HL-60 (cell line): ENCODE measurements around the gene EYS.

Experiments used
- DNase-seq, 2 experiments: peaks; one replicate each; pipeline ENCODE4 v3.0.0-alpha.2; 2010 to 2020; ENCODE audit warnings: low read depth in 1 of 2, low spot score in 1 of 2
- H3K27ac ChIP-seq: fragments of 250-450 bp; sonication (Bioruptor Pico); replicated peaks from 2 replicates; pipeline ENCODE4 v1.5.1; 2020; ENCODE audit warnings: mild to moderate bottlenecking, moderate library complexity
- H3K27me3 ChIP-seq: fragments of 250-450 bp; sonication (Bioruptor Pico); 2 replicates; pipeline ENCODE4 v1.5.1; 2021; ENCODE audit warnings: mild to moderate bottlenecking, moderate library complexity; ENCODE audit not compliant: insufficient read depth, poor library complexity, severe bottlenecking
- H3K4me3 ChIP-seq: replicated peaks from 2 replicates; pipeline ENCODE4 v1.5.1; 2011; ENCODE audit warnings: mild to moderate bottlenecking, control low read depth, low read length; ENCODE audit not compliant: insufficient read depth
- CTCF ChIP-seq: IDR thresholded peaks from one replicate; pipeline ENCODE4 v1.5.1; 2011; ENCODE audit warnings: low read length, control low read depth, inconsistent platforms; ENCODE audit not compliant: insufficient read depth
- GABPA ChIP-seq: IDR thresholded peaks from 2 replicates; pipeline ENCODE4 v1.6.1; 2012; ENCODE audit warnings: low read depth
- POLR2AphosphoS5 ChIP-seq: IDR thresholded peaks from 2 replicates; pipeline ENCODE4 v1.6.1; 2012; ENCODE audit warnings: low read depth
- REST ChIP-seq: IDR thresholded peaks from 2 replicates; pipeline ENCODE4 v1.6.1; 2012; ENCODE audit warnings: low read depth; ENCODE audit not compliant: insufficient replicate concordance
- SPI1 ChIP-seq: IDR thresholded peaks from 2 replicates; pipeline ENCODE4 v1.6.1; 2012; ENCODE audit warnings: low read depth, mild to moderate bottlenecking, borderline replicate concordance

EYS gene

GRCh38 chr6:63929111-63929510 is 1777.9 kb downstream of the EYS start:
- no peak for TF ChIP-seq GABPA
- TF ChIP-seq SPI1, result no peak
- no peak for TF ChIP-seq POLR2AphosphoS5
- TF ChIP-seq REST, result no peak
- no peak for TF ChIP-seq CTCF
- DNase-seq, result no peak
- Histone ChIP-seq H3K27me3 (no peaks in the 10 kb centered on the region), H3K27ac (no peak overlapping the region), H3K4me3 (no peak overlapping the region)

- no peak for TF ChIP-seq REST
- no peak for TF ChIP-seq GABPA
- TF ChIP-seq POLR2AphosphoS5, result no peak
- no peak for TF ChIP-seq CTCF
- TF ChIP-seq SPI1, result no peak
- no peak for DNase-seq
- no peak overlapping the region for H3K27ac ChIP-seq
- no peaks in the 10 kb centered on the region for H3K27me3 ChIP-seq
- H3K4me3 ChIP-seq, result no peak overlapping the region
These were observed 1778.4 kb downstream of the EYS start for GRCh38 chr6:63928613-63929012.

GRCh38 chr6:63926950-63927927 is 1779.8 kb downstream of the EYS start:
- Histone ChIP-seq H3K27ac (no peak overlapping the region), H3K27me3 (no peaks in the 10 kb centered on the region), H3K4me3 (no peak overlapping the region)
- no peak for DNase-seq
- TF ChIP-seq CTCF (no peak), SPI1 (no peak), GABPA (no peak), REST (no peak), POLR2AphosphoS5 (no peak)
